Loucy (cell line): Measurements from ENCODE around the gene HEPN1.

Source experiments
- H2AFZ ChIP-seq: fragments of 200-600 bp; sonication (generic); 2 replicates; pipeline ENCODE4 v1.6.0; 2016; ENCODE audit warnings: antibody characterized with exemption, mild to moderate bottlenecking, low read length, moderate library complexity
- H3F3A ChIP-seq: fragments of 200-600 bp; 2 replicates; pipeline ENCODE4 v1.6.0; 2016; ENCODE audit warnings: antibody characterized with exemption, low read depth, mild to moderate bottlenecking
- H3K27me3 ChIP-seq: fragments of 200-600 bp; sonication (generic); 2 replicates; pipeline ENCODE4 v1.6.1; 2014; ENCODE audit warnings: low read length, mild to moderate bottlenecking; ENCODE audit not compliant: insufficient read depth, poor library complexity, severe bottlenecking
- H3K36me3 ChIP-seq: fragments of 200-600 bp; sonication (generic); 2 replicates; pipeline ENCODE4 v1.6.1; 2016; ENCODE audit warnings: low read length; ENCODE audit not compliant: insufficient read depth
- H3K4me1 ChIP-seq: fragments of 200-600 bp; sonication (generic); 2 replicates; pipeline ENCODE4 v1.5.1; 2014; ENCODE audit warnings: low read length, mild to moderate bottlenecking; ENCODE audit not compliant: insufficient read depth, poor library complexity, severe bottlenecking
- H3K4me2 ChIP-seq: fragments of 200-600 bp; sonication (generic); 2 replicates; pipeline ENCODE4 v1.6.0; 2014; ENCODE audit warnings: antibody characterized with exemption, low read length, low read depth, mild to moderate bottlenecking; ENCODE audit not compliant: poor library complexity, severe bottlenecking
- H3K4me3 ChIP-seq: fragments of 200-600 bp; sonication (generic); 2 replicates; pipeline ENCODE4 v1.5.1; 2014; ENCODE audit warnings: low read length, mild to moderate bottlenecking, mixed read lengths; ENCODE audit not compliant: poor library complexity, severe bottlenecking
- H3K79me2 ChIP-seq: fragments of 200-600 bp; sonication (generic); 2 replicates; pipeline ENCODE4 v1.6.1; 2014; ENCODE audit warnings: low read length; ENCODE audit not compliant: insufficient read depth
- H3K9ac ChIP-seq: fragments of 200-600 bp; sonication (generic); 2 replicates; pipeline ENCODE4 v1.6.0; 2014; ENCODE audit warnings: mild to moderate bottlenecking, low read depth, low read length, moderate library complexity; ENCODE audit not compliant: poor library complexity, severe bottlenecking
- H3K9me2 ChIP-seq: fragments of 200-600 bp; sonication (generic); replicated peaks from 2 replicates; pipeline ENCODE4 v1.6.1; 2016; ENCODE audit warnings: low read depth, low read length, mixed read lengths
- H3K9me3 ChIP-seq: fragments of 200-600 bp; sonication (generic); 2 replicates; pipeline ENCODE4 v1.6.1; 2014; ENCODE audit warnings: mild to moderate bottlenecking, antibody characterized with exemption, low read length, low read depth; ENCODE audit not compliant: insufficient read depth
- H4K20me1 ChIP-seq: fragments of 200-600 bp; sonication (generic); 2 replicates; pipeline ENCODE4 v1.6.0; 2014; ENCODE audit warnings: antibody characterized with exemption, low read length, mild to moderate bottlenecking; ENCODE audit not compliant: insufficient read depth, poor library complexity, severe bottlenecking
- EZH2phosphoT487 ChIP-seq: fragments of 200-600 bp; IDR thresholded peaks from 2 replicates; pipeline ENCODE4 v1.6.1; 2018; ENCODE audit warnings: antibody characterized with exemption, mild to moderate bottlenecking, moderate library complexity, borderline replicate concordance
- TF ChIP-seq, protein P1 (sequence below): fragments of 200-600 bp; sonication (generic); conservative IDR thresholded peaks from 2 replicates; pipeline ENCODE4 v1.5.1; 2014; ENCODE audit warnings: mild to moderate bottlenecking, antibody characterized with exemption, low read length

The HEPN1 gene

GRCh38 chr11:124928942-124929665 lies 10.1 kb downstream of the HEPN1 start:
- Histone ChIP-seq H3K9ac (no peak overlapping the region), H3K9me3 (no peaks in the 10 kb centered on the region), H3F3A (no peaks in the 10 kb centered on the region), H3K4me2 (no peak overlapping the region), H3K4me3 (no peak overlapping the region), H3K36me3 (no peaks in the 10 kb centered on the region), H3K4me1 (no peaks in the 10 kb centered on the region), H3K27me3 (no peaks in the 10 kb centered on the region), H2AFZ (no peak overlapping the region), H3K79me2 (no peaks in the 10 kb centered on the region), H4K20me1 (no peaks in the 10 kb centered on the region), H3K9me2 (no peaks in the 10 kb centered on the region)
- no peak for TF ChIP-seq EZH2phosphoT487
- TF ChIP-seq, protein P1, sequence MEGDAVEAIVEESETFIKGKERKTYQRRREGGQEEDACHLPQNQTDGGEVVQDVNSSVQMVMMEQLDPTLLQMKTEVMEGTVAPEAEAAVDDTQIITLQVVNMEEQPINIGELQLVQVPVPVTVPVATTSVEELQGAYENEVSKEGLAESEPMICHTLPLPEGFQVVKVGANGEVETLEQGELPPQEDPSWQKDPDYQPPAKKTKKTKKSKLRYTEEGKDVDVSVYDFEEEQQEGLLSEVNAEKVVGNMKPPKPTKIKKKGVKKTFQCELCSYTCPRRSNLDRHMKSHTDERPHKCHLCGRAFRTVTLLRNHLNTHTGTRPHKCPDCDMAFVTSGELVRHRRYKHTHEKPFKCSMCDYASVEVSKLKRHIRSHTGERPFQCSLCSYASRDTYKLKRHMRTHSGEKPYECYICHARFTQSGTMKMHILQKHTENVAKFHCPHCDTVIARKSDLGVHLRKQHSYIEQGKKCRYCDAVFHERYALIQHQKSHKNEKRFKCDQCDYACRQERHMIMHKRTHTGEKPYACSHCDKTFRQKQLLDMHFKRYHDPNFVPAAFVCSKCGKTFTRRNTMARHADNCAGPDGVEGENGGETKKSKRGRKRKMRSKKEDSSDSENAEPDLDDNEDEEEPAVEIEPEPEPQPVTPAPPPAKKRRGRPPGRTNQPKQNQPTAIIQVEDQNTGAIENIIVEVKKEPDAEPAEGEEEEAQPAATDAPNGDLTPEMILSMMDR, result no peak

GRCh38 chr11:124930799-124931198 lies 11.7 kb downstream of the HEPN1 start:
- H4K20me1 ChIP-seq, result no peaks in the 10 kb centered on the region
- H2AFZ ChIP-seq, result no peak overlapping the region
- H3F3A ChIP-seq, result no peaks in the 10 kb centered on the region
- H3K79me2 ChIP-seq, result no peaks in the 10 kb centered on the region
- no peaks in the 10 kb centered on the region for H3K36me3 ChIP-seq
- no peak overlapping the region for H3K4me2 ChIP-seq
- no peaks in the 10 kb centered on the region for H3K27me3 ChIP-seq
- no peaks in the 10 kb centered on the region for H3K9me3 ChIP-seq
- no peaks in the 10 kb centered on the region for H3K4me1 ChIP-seq
- no peak overlapping the region for H3K9ac ChIP-seq
- H3K9me2 ChIP-seq, result no peaks in the 10 kb centered on the region
- no peak overlapping the region for H3K4me3 ChIP-seq
- TF ChIP-seq, protein P1, result no peak
- TF ChIP-seq EZH2phosphoT487, result no peak

DNA sequence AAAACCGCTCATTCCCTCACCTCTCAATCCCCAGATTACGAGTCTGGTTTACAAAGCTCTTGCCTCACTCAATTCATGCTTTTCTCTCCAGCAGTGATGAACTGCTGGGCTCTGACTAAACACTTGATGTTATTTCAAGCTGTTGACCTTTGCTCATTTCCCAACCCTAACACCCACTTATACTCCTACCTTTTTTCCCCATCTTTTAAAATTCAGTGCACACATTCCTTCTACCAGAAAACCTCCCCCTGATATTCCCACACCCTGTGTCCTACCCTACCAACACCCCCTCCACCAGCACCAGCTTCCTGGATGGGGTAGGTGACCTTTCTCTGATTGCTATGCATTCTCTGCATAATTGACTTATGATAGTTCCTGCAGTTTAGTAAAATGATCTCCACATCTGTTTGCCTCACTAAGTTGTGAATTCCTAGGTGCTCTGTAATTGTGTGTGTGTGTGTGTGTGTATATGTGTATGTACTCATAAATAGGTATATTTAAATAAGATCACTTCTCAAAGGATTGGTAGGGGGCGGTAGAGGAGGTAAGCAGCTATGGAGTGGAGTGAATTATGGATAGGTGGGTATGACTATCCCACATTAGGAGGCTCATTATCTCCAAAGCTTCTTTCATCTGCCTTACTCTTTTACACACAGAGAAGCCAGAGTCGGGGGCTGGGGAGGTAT lies 16.0 kb downstream of the HEPN1 start:
- Histone ChIP-seq H3K4me1 (no peaks in the 10 kb centered on the region), H3K9ac (no peak overlapping the region), H3K4me2 (no peak overlapping the region), H3K36me3 (no peaks in the 10 kb centered on the region), H3K27me3 (no peaks in the 10 kb centered on the region), H4K20me1 (no peaks in the 10 kb centered on the region), H3F3A (no peaks in the 10 kb centered on the region), H3K79me2 (no peaks in the 10 kb centered on the region), H2AFZ (no peak overlapping the region), H3K4me3 (no peak overlapping the region), H3K9me2 (no peaks in the 10 kb centered on the region), H3K9me3 (no peaks in the 10 kb centered on the region)
- TF ChIP-seq, protein P1, result no peak; the same call in 1 of the 2 replicates
- no peak for TF ChIP-seq EZH2phosphoT487
